Activated effector memory CD4-positive, alpha-beta T cell treated with Interleukin-2 at 50 U/mL for 16 hours (primary cell): ENCODE results near the gene PASD1.

ENCODE experiments used
- DNase-seq: peaks from one replicate; pipeline ENCODE4 v3.0.0-alpha.2; 2020

PASD1 gene

GRCh38 chrX:151702026-151702714, 138.7 kb downstream of the PASD1 start:
- no peak for DNase-seq

DNA sequence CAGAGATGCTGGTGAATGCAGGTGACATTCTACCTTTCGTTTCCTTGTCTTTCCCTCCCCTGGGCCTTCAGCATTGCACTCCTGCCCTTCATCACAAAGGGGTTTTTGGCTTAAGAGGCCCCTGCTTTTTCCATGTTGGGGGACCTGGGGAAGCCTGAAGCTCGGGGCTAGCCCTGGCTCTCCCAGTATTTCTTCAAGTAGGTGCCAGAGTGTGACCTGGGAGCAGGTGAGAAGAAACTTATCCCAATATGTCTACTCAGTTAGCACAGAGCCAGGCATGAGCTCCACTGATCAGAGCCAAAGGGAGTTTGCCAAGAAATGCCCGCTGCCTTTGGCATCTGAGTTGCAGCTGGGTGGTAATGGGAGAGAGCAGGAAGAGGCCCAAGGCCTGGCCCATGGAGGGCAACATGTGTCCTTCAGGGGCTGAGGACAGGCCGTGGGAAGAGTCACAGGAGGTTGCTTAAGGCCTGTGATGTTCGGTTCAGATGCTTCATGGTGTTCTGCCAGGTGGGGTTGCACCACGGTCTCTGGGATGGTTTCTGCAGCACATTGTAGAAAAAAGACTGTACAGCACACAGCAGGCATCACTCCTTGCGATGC, 139.4 kb downstream of the PASD1 start:
- no peak for DNase-seq

GRCh38 chrX:151703487-151703886, 140.0 kb downstream of the PASD1 start:
- no peak for DNase-seq

- DNase-seq, result no peak
These were observed 140.7 kb downstream of the PASD1 start for GRCh38 chrX:151704041-151704663.

DNA sequence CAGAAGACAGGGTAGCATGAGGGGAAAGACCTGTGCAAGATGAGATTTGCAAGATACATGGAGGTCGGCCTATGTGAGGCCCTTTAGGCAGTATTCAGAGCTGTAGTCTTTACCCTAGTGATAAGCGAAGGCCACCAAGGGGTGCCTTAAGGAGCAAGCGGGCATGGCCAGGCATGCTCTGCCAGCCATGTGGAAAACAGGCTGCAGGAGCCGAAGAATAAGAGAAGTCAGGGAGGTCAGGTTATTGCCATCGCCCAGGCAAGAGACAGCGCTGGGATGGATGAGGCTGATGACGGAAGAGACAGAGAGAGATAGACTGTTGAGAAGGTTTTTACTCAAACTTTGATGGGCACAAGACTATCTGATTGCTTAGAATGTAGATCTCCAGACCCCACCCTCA, 145.3 kb downstream of the PASD1 start:
- no peak for DNase-seq

DNA sequence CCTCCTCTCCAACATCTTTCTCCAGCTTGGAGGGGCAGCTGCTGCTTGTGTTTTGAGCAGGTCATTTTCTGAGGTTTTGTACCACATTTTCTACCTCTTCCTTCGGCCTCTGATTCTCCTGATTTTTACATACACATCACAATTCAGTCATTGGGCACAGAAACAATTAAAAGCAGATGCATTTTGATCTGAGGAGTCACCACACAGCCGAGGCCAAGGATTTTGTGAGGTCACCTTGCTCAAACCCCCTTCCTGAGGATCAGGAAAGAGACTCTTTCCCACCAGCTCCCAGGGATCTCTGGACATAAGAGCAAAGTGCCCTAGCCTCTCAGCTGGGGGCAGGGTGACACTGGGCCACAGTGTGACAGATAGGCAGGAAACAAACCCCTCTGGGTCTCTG, 147.0 kb downstream of the PASD1 start:
- DNase-seq, result no peak

DNA sequence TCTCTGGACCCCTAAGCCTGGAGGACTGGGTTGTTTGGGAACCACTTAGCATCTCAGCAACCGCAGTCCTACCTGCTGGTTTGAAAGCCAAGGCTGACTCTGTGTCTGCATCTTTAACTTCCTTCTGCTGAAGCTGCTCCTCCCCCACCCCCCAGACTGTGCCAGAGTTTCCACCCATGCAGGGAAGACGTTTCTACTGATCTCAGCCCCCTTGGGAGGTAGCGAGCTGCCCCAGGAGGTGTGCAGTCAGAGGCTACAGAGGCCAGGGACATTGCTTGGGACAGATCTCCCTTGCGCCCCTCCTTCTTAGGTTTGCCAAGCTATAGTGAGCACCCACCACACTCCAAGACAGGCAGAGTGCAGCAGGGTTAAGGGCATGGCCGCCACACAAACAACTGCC, 147.7 kb downstream of the PASD1 start:
- no peak for DNase-seq

DNA sequence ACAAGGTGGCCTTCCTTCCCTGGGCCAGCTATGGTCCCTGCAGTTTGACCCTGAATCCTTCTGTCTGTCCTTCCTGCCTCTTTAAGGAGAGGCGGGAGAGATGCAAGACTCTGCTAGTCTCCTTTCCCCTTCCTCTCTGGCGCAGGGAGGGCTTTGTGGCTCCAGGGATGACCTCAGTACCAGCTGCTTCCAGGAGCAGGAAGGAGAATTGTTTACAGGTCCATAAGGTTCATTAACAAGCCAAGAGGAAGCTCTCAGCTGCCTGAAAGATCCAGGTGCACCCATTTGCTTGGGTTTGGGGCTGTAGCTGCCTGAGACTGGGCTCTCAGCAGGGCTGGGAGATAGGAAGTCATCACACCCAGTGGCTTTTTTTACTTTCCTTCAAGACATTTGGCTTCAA, 148.3 kb downstream of the PASD1 start:
- no peak for DNase-seq

DNA sequence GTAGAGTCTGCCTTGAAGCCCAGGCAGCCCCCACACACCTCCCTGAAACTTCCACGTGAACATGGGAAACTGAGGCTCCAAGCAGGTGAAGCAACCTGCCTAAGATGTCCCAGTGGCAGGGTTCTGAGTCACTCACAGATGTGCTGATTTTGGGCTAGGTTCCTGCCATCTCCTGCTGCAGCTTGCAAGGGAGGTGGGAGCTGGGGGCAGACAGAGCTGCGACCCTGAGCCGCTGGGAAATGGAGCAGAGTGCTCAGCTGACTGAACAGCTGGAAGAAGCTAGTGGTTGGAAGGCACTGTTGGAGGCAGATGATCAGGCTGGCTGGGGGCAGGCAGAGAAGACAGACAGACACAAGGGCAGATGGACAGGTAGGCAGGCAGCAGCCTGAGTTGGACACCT, 148.8 kb downstream of the PASD1 start:
- DNase-seq, result no peak

DNA sequence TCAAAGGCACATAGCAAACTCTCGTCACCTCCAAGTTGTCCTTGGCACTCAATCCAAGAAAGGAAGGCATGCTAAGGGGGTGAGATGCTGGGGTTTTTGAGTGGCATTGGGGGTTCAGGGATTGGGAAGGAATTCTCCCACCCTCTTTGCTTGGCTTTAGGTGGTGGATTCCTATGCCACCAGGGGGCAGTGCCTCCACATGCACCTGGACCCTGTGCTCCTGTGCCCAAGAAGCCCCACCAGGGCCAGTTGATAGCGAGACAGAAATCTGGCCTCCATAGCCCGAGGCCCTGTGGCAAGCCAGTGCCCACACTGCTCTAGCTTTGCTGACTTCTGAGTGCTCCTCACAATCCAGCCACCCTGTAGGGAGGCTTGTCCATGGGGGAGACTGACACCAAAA, 150.4 kb downstream of the PASD1 start:
- DNase-seq, result no peak

- DNase-seq, result no peak
These were observed 150.9 kb downstream of the PASD1 start for GRCh38 chrX:151714362-151714761.

DNA sequence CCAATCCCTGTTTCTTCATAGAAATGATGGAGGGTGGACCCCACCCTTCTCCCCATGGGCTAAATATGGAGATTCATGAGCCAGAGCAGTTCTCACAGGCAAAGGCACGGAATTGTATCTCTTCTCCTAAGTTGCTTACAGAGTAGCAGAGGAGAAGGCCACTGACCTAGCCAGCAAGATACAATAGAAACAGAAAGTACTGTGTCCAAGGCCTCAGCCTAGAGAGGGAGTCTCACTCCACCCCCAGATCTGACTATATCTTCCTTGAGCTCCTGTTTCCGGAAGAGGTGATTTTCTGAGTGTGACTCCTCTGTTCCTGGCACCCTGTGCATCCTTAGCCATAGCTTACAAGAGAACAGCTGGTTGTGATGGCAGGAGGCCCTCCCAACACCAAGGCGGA, 152.3 kb downstream of the PASD1 start, which contains the start of gene FATE1:
FATE1 (plus strand) TSS at position 284 of the 400 bp plus-strand sequence; CDS start at position 369, 85 bp downstream.
- DNase-seq, result no peak

DNA sequence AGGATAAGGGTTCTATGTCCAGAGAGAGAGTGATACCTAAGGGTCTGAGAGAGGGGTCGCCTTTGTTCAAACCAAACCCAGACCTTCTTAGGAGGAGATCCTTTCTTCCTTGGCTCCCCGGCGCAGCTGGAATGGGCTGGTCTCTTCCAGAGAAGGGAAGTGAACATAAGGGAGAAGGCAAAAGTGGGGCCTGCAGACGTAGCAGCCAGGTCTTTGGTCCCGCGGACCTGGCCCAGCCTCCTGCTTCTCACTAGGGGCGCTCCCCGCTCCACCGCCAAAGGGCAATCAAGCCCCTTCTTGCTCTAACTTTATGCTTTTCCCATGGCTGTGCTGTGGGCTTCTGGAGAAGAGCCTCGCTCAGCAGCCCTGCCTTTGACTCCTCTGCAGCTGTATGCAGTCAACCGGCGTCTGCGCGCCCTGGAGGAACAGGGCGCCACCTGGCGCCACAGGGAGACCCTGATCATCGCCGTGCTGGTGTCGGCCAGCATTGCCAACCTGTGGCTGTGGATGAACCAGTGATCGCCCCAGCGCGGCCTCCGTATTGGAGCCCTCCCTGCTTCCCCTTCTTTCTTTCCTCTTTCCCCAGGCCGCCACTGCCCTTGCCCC, 158.9 kb downstream of the PASD1 start:
- DNase-seq, result no peak

DNA sequence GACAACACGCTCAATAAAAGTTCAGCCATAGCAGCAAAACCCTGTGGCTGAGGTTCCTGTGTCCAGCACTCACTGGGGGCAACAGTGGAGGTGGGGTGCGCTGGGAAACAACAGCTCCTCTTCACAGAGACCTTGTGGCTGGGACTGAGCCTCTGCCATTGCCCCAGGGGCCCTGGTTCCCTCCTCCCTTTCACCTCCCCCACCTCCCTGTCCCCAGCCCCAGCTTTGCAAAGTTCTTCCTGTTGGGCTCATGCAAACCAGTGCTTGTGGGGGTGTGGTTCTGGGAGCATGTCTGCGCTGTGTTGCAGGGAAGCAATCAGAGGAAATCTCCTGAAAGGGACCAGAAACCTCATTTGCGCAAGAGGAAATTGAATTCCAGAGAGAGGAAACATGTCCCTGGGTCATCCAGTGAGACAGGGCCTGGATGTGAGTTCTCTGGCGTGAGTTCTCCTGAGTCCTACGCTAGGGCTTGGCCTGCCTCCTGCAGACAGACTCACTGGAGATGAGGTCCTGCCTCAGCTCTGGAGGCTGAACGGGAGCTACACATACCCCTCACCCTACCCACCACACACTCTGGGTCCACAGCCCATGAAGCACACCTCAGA, 159.8 kb downstream of the PASD1 start:
- DNase-seq, result no peak

GRCh38 chrX:151724563-151725337, 161.3 kb downstream of the PASD1 start:
- DNase-seq, result no peak

DNA sequence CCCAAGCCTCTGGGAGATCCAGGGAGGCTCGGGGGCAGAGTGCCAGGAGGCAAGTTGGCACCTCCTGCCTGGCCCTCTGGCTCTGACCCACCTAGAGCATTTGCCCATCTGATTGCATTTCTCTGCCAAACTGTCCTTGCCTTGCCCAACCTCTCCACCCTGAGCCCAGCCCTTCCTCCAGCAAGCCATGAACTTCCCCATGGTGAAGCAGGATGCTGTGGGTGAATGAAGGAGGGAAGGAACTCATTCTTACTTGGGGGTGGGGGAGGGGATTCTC, 161.8 kb downstream of the PASD1 start:
- DNase-seq, result no peak
